ENCODE measurements around the gene ZFYVE19.

The ZFYVE19 gene

GRCh38 chr15:40766906-40767837 lies 39.7 kb upstream of the ZFYVE19 start:
- DNase-seq, result no peak
- no peak for ATAC-seq (ENCODE audit: insufficient read depth, low read depth)
- Histone ChIP-seq H3K4me1 (ENCODE audit: insufficient read depth, low read length) (peaks cover 37% of the 10 kb centered on the region), H4K20me1 (ENCODE audit: insufficient read depth, low read length) (peaks cover 8% of the 10 kb centered on the region), H3K9me3 (ENCODE audit: insufficient read depth, low read length, severe bottlenecking) (no peaks in the 10 kb centered on the region), H3K9ac (ENCODE audit: low read depth, low read length) (no peak overlapping the region), H3K79me2 (ENCODE audit: insufficient read depth, low read length) (no peaks in the 10 kb centered on the region), H3K27ac (ENCODE audit: low read length) (no peak overlapping the region), H3K4me2 (ENCODE audit: insufficient read depth, low read length) (no peak overlapping the region), H3K36me3 (ENCODE audit: insufficient read depth, low read length) (peaks cover 26% of the 10 kb centered on the region), H2AFZ (ENCODE audit: low read depth, low read length) (no peak overlapping the region), H3K4me3 (ENCODE audit: low read depth in 1 of 2, low read length in 2 of 2) (no peak overlapping the region), H3K27me3 (ENCODE audit: insufficient read depth, low read length, poor library complexity) (no peaks in the 10 kb centered on the region)
- no peak for TF ChIP-seq EZH2 (IDR thresholded peaks at IDR 0.05; ENCODE audit: borderline replicate concordance, low read depth, low read length, severe bottlenecking)
- TF ChIP-seq, protein P1, sequence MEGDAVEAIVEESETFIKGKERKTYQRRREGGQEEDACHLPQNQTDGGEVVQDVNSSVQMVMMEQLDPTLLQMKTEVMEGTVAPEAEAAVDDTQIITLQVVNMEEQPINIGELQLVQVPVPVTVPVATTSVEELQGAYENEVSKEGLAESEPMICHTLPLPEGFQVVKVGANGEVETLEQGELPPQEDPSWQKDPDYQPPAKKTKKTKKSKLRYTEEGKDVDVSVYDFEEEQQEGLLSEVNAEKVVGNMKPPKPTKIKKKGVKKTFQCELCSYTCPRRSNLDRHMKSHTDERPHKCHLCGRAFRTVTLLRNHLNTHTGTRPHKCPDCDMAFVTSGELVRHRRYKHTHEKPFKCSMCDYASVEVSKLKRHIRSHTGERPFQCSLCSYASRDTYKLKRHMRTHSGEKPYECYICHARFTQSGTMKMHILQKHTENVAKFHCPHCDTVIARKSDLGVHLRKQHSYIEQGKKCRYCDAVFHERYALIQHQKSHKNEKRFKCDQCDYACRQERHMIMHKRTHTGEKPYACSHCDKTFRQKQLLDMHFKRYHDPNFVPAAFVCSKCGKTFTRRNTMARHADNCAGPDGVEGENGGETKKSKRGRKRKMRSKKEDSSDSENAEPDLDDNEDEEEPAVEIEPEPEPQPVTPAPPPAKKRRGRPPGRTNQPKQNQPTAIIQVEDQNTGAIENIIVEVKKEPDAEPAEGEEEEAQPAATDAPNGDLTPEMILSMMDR (IDR thresholded peaks at IDR 0.05; ENCODE audit: borderline replicate concordance, extremely low read depth, low read length, poor library complexity, severe bottlenecking), result no peak

DNA sequence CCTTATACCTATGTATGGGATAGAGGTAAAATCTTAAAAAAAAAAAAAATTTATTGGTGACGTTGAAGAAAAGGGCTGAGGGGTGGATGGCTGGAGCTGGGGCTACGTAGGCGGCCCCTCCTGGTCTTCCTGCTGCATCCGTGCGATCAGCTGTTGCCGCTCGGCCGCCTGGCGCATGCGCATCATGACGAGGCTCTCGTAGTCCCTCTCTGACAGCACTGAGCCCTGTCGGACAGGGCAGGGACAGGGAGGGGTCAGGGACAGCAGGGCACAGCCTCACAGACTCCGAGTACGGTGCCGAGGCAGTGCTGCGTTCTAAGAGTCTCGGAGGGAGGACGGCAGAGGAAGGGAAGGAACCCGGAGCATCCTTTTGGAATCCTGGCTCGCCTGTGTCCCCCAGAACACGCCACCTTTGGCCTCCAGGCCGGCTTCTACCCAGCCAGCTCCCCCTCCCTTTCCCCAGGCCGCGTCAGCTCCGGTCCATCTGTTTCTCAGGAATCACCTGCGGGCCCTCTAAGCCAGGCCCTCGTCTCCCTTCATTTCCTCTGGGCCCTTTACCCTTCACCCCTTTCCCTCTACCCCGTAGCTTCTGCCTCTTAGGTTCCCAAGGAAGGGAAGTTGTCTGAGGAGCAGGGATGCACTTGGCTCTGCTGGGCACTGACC lies 38.9 kb upstream of the ZFYVE19 start:
- Histone ChIP-seq H3K9me3 (ENCODE audit: insufficient read depth, low read length, severe bottlenecking) (no peaks in the 10 kb centered on the region), H3K4me3 (ENCODE audit: low read depth in 1 of 2, low read length in 2 of 2) (no peak overlapping the region), H3K27ac (ENCODE audit: low read length) (peak overlapping the region; percentile 87; the same call in 1 of the 2 replicates), H3K79me2 (ENCODE audit: insufficient read depth, low read length) (no peaks in the 10 kb centered on the region), H3K4me2 (ENCODE audit: insufficient read depth, low read length) (no peak overlapping the region), H2AFZ (ENCODE audit: low read depth, low read length) (no peak overlapping the region), H3K4me1 (ENCODE audit: insufficient read depth, low read length) (peaks cover 37% of the 10 kb centered on the region), H3K9ac (ENCODE audit: low read depth, low read length) (peak overlapping the region; percentile 49; the same call in 1 of the 2 replicates), H4K20me1 (ENCODE audit: insufficient read depth, low read length) (peaks cover 8% of the 10 kb centered on the region), H3K36me3 (ENCODE audit: insufficient read depth, low read length) (peaks cover 33% of the 10 kb centered on the region), H3K27me3 (ENCODE audit: insufficient read depth, low read length, poor library complexity) (no peaks in the 10 kb centered on the region)
- TF ChIP-seq, protein P1 (IDR thresholded peaks at IDR 0.05; ENCODE audit: borderline replicate concordance, extremely low read depth, low read length, poor library complexity, severe bottlenecking), result no peak
- no peak for TF ChIP-seq EZH2 (IDR thresholded peaks at IDR 0.05; ENCODE audit: borderline replicate concordance, low read depth, low read length, severe bottlenecking)
- DNase-seq (no peak), ATAC-seq (ENCODE audit: insufficient read depth, low read depth) (no peak)

DNA sequence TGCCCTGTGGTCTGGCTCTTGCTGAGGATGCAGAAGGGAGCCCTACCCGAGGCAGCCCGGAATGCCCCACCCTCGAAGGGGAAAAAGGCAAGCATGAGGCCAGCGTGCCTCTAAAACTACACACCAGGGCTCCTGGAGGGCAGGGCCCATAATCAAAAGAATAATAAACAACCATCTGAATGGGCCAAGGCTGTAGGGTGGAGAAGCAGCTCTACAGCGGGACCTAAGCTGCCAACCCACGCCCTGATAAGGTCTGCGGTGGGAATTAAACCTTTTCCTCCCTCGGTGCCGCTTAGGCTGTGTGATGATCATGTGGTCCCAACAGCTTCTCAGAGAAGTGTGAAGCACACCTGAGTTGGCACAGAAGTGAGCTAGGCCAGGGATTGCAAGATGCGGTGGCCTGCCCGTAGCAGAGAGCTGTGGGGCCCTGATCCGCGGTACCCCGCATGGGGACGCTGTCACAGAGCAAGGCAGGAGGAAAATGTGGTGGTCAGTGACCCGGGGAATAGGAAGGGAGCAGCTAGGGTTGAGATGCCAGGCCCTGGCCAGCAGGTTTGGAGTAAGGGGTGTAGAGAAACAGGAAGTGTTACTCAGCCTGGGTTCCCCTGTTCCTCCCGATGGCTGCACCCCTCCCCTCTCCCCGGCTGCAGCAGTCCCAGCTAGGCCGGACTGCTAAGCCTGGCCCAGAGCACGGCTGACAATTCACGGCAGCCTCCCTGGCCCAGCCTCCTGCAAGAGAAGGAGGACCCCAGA lies 38.2 kb upstream of the ZFYVE19 start:
- Histone ChIP-seq H3K27ac (ENCODE audit: low read length) (peak overlapping the region; percentile 87), H2AFZ (ENCODE audit: low read depth, low read length) (peak overlapping the region; percentile 56), H3K36me3 (ENCODE audit: insufficient read depth, low read length) (peaks cover 40% of the 10 kb centered on the region), H4K20me1 (ENCODE audit: insufficient read depth, low read length) (peaks cover 8% of the 10 kb centered on the region), H3K4me3 (ENCODE audit: low read depth in 1 of 2, low read length in 2 of 2) (peak overlapping the region in 1 of 2 experiments; percentile 45; a peak in 2 of 4 replicates), H3K4me1 (ENCODE audit: insufficient read depth, low read length) (peaks cover 37% of the 10 kb centered on the region), H3K9ac (ENCODE audit: low read depth, low read length) (peak overlapping the region; percentile 49), H3K27me3 (ENCODE audit: insufficient read depth, low read length, poor library complexity) (no peaks in the 10 kb centered on the region), H3K9me3 (ENCODE audit: insufficient read depth, low read length, severe bottlenecking) (no peaks in the 10 kb centered on the region), H3K79me2 (ENCODE audit: insufficient read depth, low read length) (no peaks in the 10 kb centered on the region), H3K4me2 (ENCODE audit: insufficient read depth, low read length) (peak overlapping the region; percentile 55)
- ATAC-seq (ENCODE audit: insufficient read depth, low read depth) (no peak), DNase-seq (no peak)
- no peak for TF ChIP-seq EZH2 (IDR thresholded peaks at IDR 0.05; ENCODE audit: borderline replicate concordance, low read depth, low read length, severe bottlenecking)
- TF ChIP-seq, protein P1 (IDR thresholded peaks at IDR 0.05; ENCODE audit: borderline replicate concordance, extremely low read depth, low read length, poor library complexity, severe bottlenecking), result no peak
